GM19023 (cell line): Measurements from ENCODE around the gene UBE2Q2.

Source experiments
- ATAC-seq: cut with Tn5 transposase; IDR thresholded peaks from one replicate; pipeline ENCODE4 v1.9.1; 2021; ENCODE audit warnings: mild to moderate bottlenecking, moderate library complexity; ENCODE audit not compliant: unreplicated experiment

The UBE2Q2 gene

GRCh38 chr15:75921732-75922703 lies 78.8 kb downstream of the UBE2Q2 start:
- no peak for ATAC-seq

- ATAC-seq = no peak
Observed at GRCh38 chr15:75923756-75924155, 80.5 kb downstream of the UBE2Q2 start.

GRCh38 chr15:75924576-75924975 lies 81.3 kb downstream of the UBE2Q2 start:
- ATAC-seq = no peak

GRCh38 chr15:75925440-75925839 lies 82.2 kb downstream of the UBE2Q2 start:
- no peak for ATAC-seq

GRCh38 chr15:75926931-75927330 lies 83.7 kb downstream of the UBE2Q2 start:
- ATAC-seq = no peak

GRCh38 chr15:75927601-75928000 lies 84.4 kb downstream of the UBE2Q2 start:
- ATAC-seq = no peak

- ATAC-seq = no peak
Observed at GRCh38 chr15:75928680-75929608, 85.7 kb downstream of the UBE2Q2 start.

- ATAC-seq = no peak
Observed at GRCh38 chr15:75929799-75930565, 86.7 kb downstream of the UBE2Q2 start.

GRCh38 chr15:75930866-75931265 lies 87.6 kb downstream of the UBE2Q2 start:
- no peak for ATAC-seq

GRCh38 chr15:75942464-75942863 lies 99.2 kb downstream of the UBE2Q2 start:
- ATAC-seq = no peak

GRCh38 chr15:75943246-75943645 lies 100.0 kb downstream of the UBE2Q2 start:
- no peak for ATAC-seq

GRCh38 chr15:75943713-75944215 lies 100.5 kb downstream of the UBE2Q2 start:
- ATAC-seq = no peak

GRCh38 chr15:75945953-75946352 lies 102.7 kb downstream of the UBE2Q2 start:
- no peak for ATAC-seq

GRCh38 chr15:75947092-75947491 lies 103.8 kb downstream of the UBE2Q2 start:
- no peak for ATAC-seq

GRCh38 chr15:75948761-75949296 lies 105.6 kb downstream of the UBE2Q2 start:
- no peak for ATAC-seq
